GM12878 (cell line): ENCODE data around the gene LIN54. TPM values are rescaled to one million over a fixed set of nuclear protein-coding genes. Genes with fewer than 3 reads are reported as not detected.
A peak's percentile ranks its signal among the peaks of the same experiment; 100 is the strongest.

Experiments
- ATAC-seq: fragments of 200-7000 bp; cut with Tn5 transposase; 3 replicates; pipeline ENCODE4 v1.9.1; 2020; ENCODE audit warnings: mild to moderate bottlenecking, moderate library complexity
- BruUV-seq: library from RNA; stranded (reverse); fragments of 400-500 nt; replicated peaks from 2 replicates; lab custom pipeline; 2021; lab: Mats Ljungman, UMichigan
- CTCF ChIA-PET: fragments of 300-600 bp; sonication (Branson Sonifier 250); formaldehyde crosslinking; extraction: SDS; loops from one replicate; lab custom pipeline; 2021; ENCODE audit warnings: inconsistent platforms; lab: Yijun Ruan, JAX
- POLR2A ChIA-PET: fragments of 350-600 bp; formaldehyde crosslinking; extraction: SDS; loops from one replicate; lab custom pipeline; 2021; ENCODE audit warnings: inconsistent platforms; lab: Charles Lee
- RAD21 ChIA-PET: fragments of 300-600 bp; sonication (Branson Sonifier 250); formaldehyde crosslinking; loops from one replicate; lab custom pipeline; 2023; ENCODE audit warnings: antibody characterized with exemption; ENCODE audit not compliant: unreplicated experiment; lab: Charles Lee
- SMC1A ChIA-PET: fragments of 300-600 bp; sonication (Branson Sonifier 250); formaldehyde crosslinking; loops from one replicate; lab custom pipeline; 2023; ENCODE audit not compliant: unreplicated experiment, uncharacterized antibody; lab: Charles Lee
- DNase-seq: peaks from one replicate; pipeline ENCODE4 v3.0.0-alpha.2; 2011; ENCODE audit warnings: low read depth, low spot score
- FAIRE-seq: peaks from 3 replicates; lab custom pipeline; 2011; peaks lifted over from hg19 to GRCh38; lab: Jason Lieb, UNC
- H2AFZ ChIP-seq: 2 replicates; pipeline ENCODE4 v1.6.0; 2011; ENCODE audit warnings: low read depth, low read length, control low read depth; ENCODE audit not compliant: control insufficient read depth
- H3K27ac ChIP-seq: 2 replicates; pipeline ENCODE4 v1.5.1; 2011; ENCODE audit warnings: control low read depth; ENCODE audit not compliant: control insufficient read depth, insufficient read depth
- H3K27me3 ChIP-seq, 2 experiments: replicated peaks in 1 of 2; 2 replicates each; pipeline versions ENCODE4 v1.6.0 to v1.6.1; 2011; ENCODE audit warnings: low read length in 1 of 2; ENCODE audit not compliant: control insufficient read depth in 2 of 2, insufficient read depth in 2 of 2
- H3K36me3 ChIP-seq, 2 experiments: 2 replicates each; pipeline ENCODE4 v1.5.1; 2011; ENCODE audit warnings: low read length in 1 of 2; ENCODE audit not compliant: control insufficient read depth in 2 of 2, insufficient read depth in 2 of 2
- H3K4me1 ChIP-seq: 2 replicates; pipeline ENCODE4 v1.6.1; 2011; ENCODE audit warnings: mild to moderate bottlenecking, low read length, moderate library complexity, mixed read lengths; ENCODE audit not compliant: control insufficient read depth, insufficient read depth
- H3K4me2 ChIP-seq: 2 replicates; pipeline ENCODE4 v1.6.0; 2011; ENCODE audit warnings: control low read depth; ENCODE audit not compliant: control insufficient read depth, insufficient read depth
- H3K4me3 ChIP-seq: fragments of 200-600 bp; sonication (generic); 2 replicates; pipeline ENCODE4 v1.5.1; 2016
- H3K79me2 ChIP-seq: 2 replicates; pipeline ENCODE4 v1.6.0; 2011; ENCODE audit warnings: low read length; ENCODE audit not compliant: control insufficient read depth, insufficient read depth
- H3K9ac ChIP-seq: 2 replicates; pipeline ENCODE4 v1.8.0; 2011; ENCODE audit warnings: low read length, control low read depth, mixed read lengths; ENCODE audit not compliant: control insufficient read depth, insufficient read depth
- H3K9me3 ChIP-seq: replicated peaks from 3 replicates; pipeline ENCODE4 v1.5.1; 2011; ENCODE audit warnings: mild to moderate bottlenecking, low read length; ENCODE audit not compliant: control insufficient read depth, insufficient read depth
- H4K20me1 ChIP-seq: 2 replicates; pipeline ENCODE4 v1.6.0; 2011; ENCODE audit not compliant: control insufficient read depth, insufficient read depth
- BRCA1 ChIP-seq: IDR thresholded peaks from 2 replicates; pipeline ENCODE4 v1.6.1; 2011; ENCODE audit warnings: low read depth, low read length, improper control_type of control experiment
- CEBPB ChIP-seq, 2 experiments: fragments of 150-350 bp in 1 of 2; IDR thresholded peaks; 2 replicates each; pipeline ENCODE4 v1.6.1; 2012 to 2014; ENCODE audit warnings: low read depth in 2 of 2, low read length in 2 of 2, borderline replicate concordance in 1 of 2, inconsistent platforms in 1 of 2
- ETV6 ChIP-seq, 2 experiments: fragments of 450-650 bp in 1 of 2; IDR thresholded peaks in 1 of 2; conservative IDR thresholded peaks in 1 of 2; 2 replicates each; pipeline ENCODE4 v1.6.1; 2014; ENCODE audit warnings: antibody characterized with exemption in 1 of 2, borderline replicate concordance in 1 of 2, low read depth in 1 of 2, mild to moderate bottlenecking in 1 of 2, moderate library complexity in 1 of 2
- FOXM1 ChIP-seq: IDR thresholded peaks from 2 replicates; pipeline ENCODE4 v1.6.1; 2012; ENCODE audit warnings: low read depth, mild to moderate bottlenecking, inconsistent platforms, low read length, moderate library complexity
- IKZF1 ChIP-seq: fragments of 450-650 bp; conservative IDR thresholded peaks from 2 replicates; pipeline ENCODE4 v1.6.1; 2017; ENCODE audit warnings: antibody characterized with exemption, mild to moderate bottlenecking
- LARP7 ChIP-seq: fragments of 450-650 bp; IDR thresholded peaks from 2 replicates; pipeline ENCODE4 v1.6.1; 2017; ENCODE audit warnings: mild to moderate bottlenecking
- MEF2B ChIP-seq: fragments of 450-650 bp; IDR thresholded peaks from 2 replicates; pipeline ENCODE4 v1.6.1; 2018; ENCODE audit warnings: mild to moderate bottlenecking, moderate library complexity; ENCODE audit not compliant: partially characterized antibody, poor library complexity, severe bottlenecking
- NFYA ChIP-seq: IDR thresholded peaks from 2 replicates; pipeline ENCODE4 v1.6.1; 2011; ENCODE audit warnings: low read depth, mild to moderate bottlenecking, low read length, improper control_type of control experiment, borderline replicate concordance
- PML ChIP-seq: IDR thresholded peaks from 2 replicates; pipeline ENCODE4 v1.6.1; 2012; ENCODE audit warnings: low read length, inconsistent platforms
- RELB ChIP-seq: fragments of 450-650 bp; IDR thresholded peaks from 2 replicates; pipeline ENCODE4 v1.6.1; 2017; ENCODE audit warnings: low read depth, mild to moderate bottlenecking, moderate library complexity
- SREBF2 ChIP-seq: IDR thresholded peaks from 2 replicates; pipeline ENCODE4 v1.6.1; 2012; ENCODE audit warnings: mild to moderate bottlenecking, low read length
- STAT1 ChIP-seq: fragments of 450-650 bp; conservative IDR thresholded peaks from 2 replicates; pipeline ENCODE4 v1.6.1; 2014; ENCODE audit warnings: antibody characterized with exemption, mild to moderate bottlenecking
- TCF3 ChIP-seq: IDR thresholded peaks from 2 replicates; pipeline ENCODE4 v1.6.1; 2012; ENCODE audit warnings: low read depth, mild to moderate bottlenecking, low read length, borderline replicate concordance; ENCODE audit not compliant: insufficient read depth
- YY1 ChIP-seq: IDR thresholded peaks from 2 replicates; pipeline ENCODE4 v1.6.1; 2011; ENCODE audit warnings: low read depth, mild to moderate bottlenecking, low read length
- ZBTB33 ChIP-seq: fragments of 450-650 bp; IDR thresholded peaks from 2 replicates; pipeline ENCODE4 v1.6.1; 2017; ENCODE audit warnings: mild to moderate bottlenecking
- ZNF207 ChIP-seq: fragments of 450-650 bp; IDR thresholded peaks from 2 replicates; pipeline ENCODE4 v1.6.1; 2014; ENCODE audit warnings: antibody characterized with exemption, mild to moderate bottlenecking, borderline replicate concordance
- ZNF24 ChIP-seq: fragments of 450-650 bp; IDR thresholded peaks from 2 replicates; pipeline ENCODE4 v1.6.1; 2017; ENCODE audit warnings: antibody characterized with exemption, mild to moderate bottlenecking
- ZNF384 ChIP-seq: IDR thresholded peaks from 2 replicates; pipeline ENCODE4 v1.6.1; 2012; ENCODE audit warnings: low read depth, mild to moderate bottlenecking, low read length, improper control_type of control experiment, borderline replicate concordance
- WGBS: methylation state at CpG from one replicate; pipeline ENCODE4 v1.1.6; 2016; ENCODE audit warnings: low lambda C conversion rate; ENCODE audit not compliant: insufficient replicate concordance, insufficient coverage; ENCODE audit errors: missing lambda C conversion rate; 5-methylcytosine and 5-hydroxymethylcytosine counted together
- in situ Hi-C: fragments of 300-500 bp; cut with MboI; formaldehyde crosslinking; loops from 9 replicates; pipeline ENCODE4 v1.14.3; 2018; ENCODE audit warnings: mixed read lengths
- intact Hi-C: fragments of 100-400 bp; cut with micrococcal nuclease; formaldehyde crosslinking; loops from one replicate; pipeline ENCODE4 v1.14.2; 2022; ENCODE audit not compliant: unreplicated experiment
- polyA plus RNA-seq, 11 experiments: library from polyadenylated mRNA; depleted of rRNA in 4 of 11; unstranded in 6 of 11; stranded (reverse) in 5 of 11; fragments of >200 nt; fragmentation: Nextera tagmentation in 4 of 11; fragmentation: Illumina TruSeq in 1 of 11; extraction: Ambion mirVana in 4 of 11; extraction: Trizol in 1 of 11; gene quantifications; 1 replicate in 1 of 11; 2 replicates in 10 of 11; pipeline versions ENCODE4 v1.2.1 to v1.2.3, GENCODE V29; 2011 to 2016; ENCODE audit warnings: inconsistent platforms in 2 of 11, missing spikeins in 2 of 11, low read depth in 1 of 11
- total RNA-seq, 4 experiments: library from RNA; depleted of rRNA in 3 of 4; stranded (reverse); fragments of >200 nt in 3 of 4; fragmentation: Illumina TruSeq in 1 of 4; extraction: Trizol in 1 of 4; gene quantifications; 2 replicates each; pipeline versions ENCODE4 v1.2.1 to v1.2.3, GENCODE V29; 2013 to 2021

Gene LIN54
- total and polyA plus RNA-seq, 10 of the 15 experiments (the other 5 are each of a cell fraction or from before 2014, with no cell fraction given) = 1.5 to 20.4 (median 12.2) TPM

DNA sequence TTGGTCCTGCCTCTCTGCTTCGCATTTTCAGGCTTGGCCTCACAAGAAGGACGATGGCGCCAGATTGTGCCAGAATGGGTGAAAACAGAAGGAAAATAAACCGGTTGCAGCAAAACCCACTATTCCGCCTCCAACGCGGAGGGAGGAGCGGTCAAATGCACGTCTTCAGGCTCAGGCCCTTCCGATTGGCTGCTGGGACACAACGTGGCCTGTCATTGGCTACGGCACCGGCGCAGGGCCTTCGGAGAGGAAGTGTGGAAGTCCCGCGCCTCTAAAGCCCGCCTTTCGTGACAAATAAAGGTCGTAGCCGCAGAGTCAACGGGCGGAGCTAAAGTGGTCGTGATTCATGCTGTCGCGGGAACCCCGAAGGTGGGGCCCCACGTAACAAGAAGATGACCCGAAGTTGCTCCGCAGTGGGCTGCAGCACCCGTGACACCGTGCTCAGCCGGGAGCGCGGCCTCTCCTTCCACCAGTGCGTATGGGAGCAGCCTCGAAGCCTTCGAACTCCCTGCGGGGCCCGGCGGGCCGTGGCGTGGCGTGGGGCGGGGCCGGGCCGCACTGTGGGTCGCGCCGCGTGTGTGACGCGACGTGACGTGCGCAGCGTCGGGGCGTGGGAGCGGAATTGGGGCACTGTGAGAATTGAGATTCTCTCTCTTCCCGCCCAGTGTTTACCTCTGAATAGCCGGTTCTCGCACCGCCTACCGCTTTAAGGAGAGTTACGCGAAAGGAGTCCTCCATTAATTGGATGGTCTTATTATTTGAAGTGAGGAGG, 110.0 kb downstream of the LIN54 start, which contains the start of gene THAP9 (continued):
- TF ChIP-seq NFYA = peak; percentile 10; the same call in 1 of the 2 replicates
- TF ChIP-seq ZNF207 = peak; percentile 87
- peak; percentile 84 for TF ChIP-seq IKZF1
- no peak for TF ChIP-seq SREBF2
- no peak for TF ChIP-seq ZNF384
- TF ChIP-seq YY1 = peak; percentile 79
- TF ChIP-seq MEF2B = peak; percentile 54
- peak; percentile 62; the same call in 1 of the 2 replicates for TF ChIP-seq BRCA1
- 0 out of 4 replicates have a peak, but pooled peaks of 1 of the 2 experiments have one; percentile 26 for TF ChIP-seq CEBPB (IDR thresholded peaks at IDR 0.05; ENCODE audit: borderline replicate concordance in 1 of 2, low read depth in 2 of 2, low read length in 2 of 2)
- TF ChIP-seq LARP7 = peak; percentile 90
- peak; percentile 45; the same call in 1 of the 2 replicates for TF ChIP-seq TCF3

DNA sequence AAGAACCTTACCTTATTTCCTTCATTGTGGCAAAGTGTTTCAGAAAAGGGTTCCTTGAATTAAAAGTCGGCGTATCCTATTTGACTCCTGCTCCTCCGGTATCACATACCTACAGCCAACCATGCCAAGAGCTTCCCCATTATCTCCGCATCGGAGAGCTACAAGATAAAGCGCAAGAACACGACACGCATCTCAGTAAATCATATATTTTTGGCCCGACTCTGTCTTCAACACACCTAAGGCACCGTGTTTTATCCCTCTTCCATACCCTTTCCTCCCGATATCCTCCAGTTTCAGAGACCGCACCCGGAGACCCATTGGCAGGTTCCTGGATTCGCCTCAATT, 110.6 kb downstream of the LIN54 start:
- DNase-seq = peak; percentile 35
- POLR2A ChIA-PET = interaction anchor here (0.6 to 2.6 kb wide), 14 partner anchors 8 to 213 kb away, joined by 3 to 26 read pairs (median 4); partner anchors contain the start of genes COPS4, LIN54 and SEC31A
- peaks cover 0 to 6% of the 10 kb centered on the region in 2 experiments; a peak in 2 of 4 replicates for H3K36me3 ChIP-seq
- peak overlapping the region; percentile 86 for H3K4me3 ChIP-seq
- FAIRE-seq = no peak
- CTCF ChIA-PET = interaction anchor here (0.8 to 4.2 kb wide), 16 partner anchors 8 to 555 kb away, joined by 3 to 44 read pairs (median 4); partner anchors contain the start of genes COPS4, COQ2 and LIN54
- H2AFZ ChIP-seq = peak overlapping the region; percentile 81
- peaks cover 5% of the 10 kb centered on the region; the same call in 1 of the 2 replicates for H3K4me1 ChIP-seq
- H3K9ac ChIP-seq = peak overlapping the region; percentile 63
- SMC1A ChIA-PET = interaction anchor here (0.8 to 5.0 kb wide), 18 partner anchors 8 to 470 kb away, joined by 3 to 21 read pairs (median 4); partner anchors contain the start of genes COPS4, HNRNPDL and LIN54
- 0 out of 2 replicates have a peak overlapping the region, but pooled peaks have one; percentile 33 for H3K4me2 ChIP-seq
- peak; percentile 15 for ATAC-seq
- H3K9me3 ChIP-seq = no peaks in the 10 kb centered on the region
- BruUV-seq = TSS peak; percentile 74
- RAD21 ChIA-PET = interaction anchor here (0.6 to 2.9 kb wide), 16 partner anchors 10 to 384 kb away, joined by 3 to 38 read pairs (median 5); partner anchors contain the start of genes COPS4, COQ2, LIN54 and SCD5
- H3K27ac ChIP-seq = peak overlapping the region; percentile 87
- intact Hi-C loops (loop anchor here (1.0 to 5.0 kb wide), 4 partner anchors 9 to 382 kb away; partner anchors contain the start of genes COPS4, COQ2 and SEC31A), in situ Hi-C loops (no loop called here)
- no peaks in the 10 kb centered on the region for H4K20me1 ChIP-seq
- peaks cover 56% of the 10 kb centered on the region for H3K79me2 ChIP-seq
- no peaks in the 10 kb centered on the region for H3K27me3 ChIP-seq
- under 1% methylated on average over 14 of the region's 14 CpGs for WGBS
- peak; percentile 37; the same call in 1 of the 2 replicates for TF ChIP-seq LARP7
- 0 out of 2 replicates have a peak, but pooled peaks have one; percentile 16 for TF ChIP-seq FOXM1
- peak; percentile 81 for TF ChIP-seq RELB
- TF ChIP-seq ZBTB33 = peak; percentile 33; the same call in 1 of the 2 replicates
- TF ChIP-seq ZNF24 = 0 out of 2 replicates have a peak, but pooled peaks have one; percentile 37
- no peak for TF ChIP-seq PML
- peak; percentile 88; the same call in 1 of the 2 replicates for TF ChIP-seq STAT1
- peak in 1 of 2 experiments; percentile 1; a peak in 1 of 4 replicates for TF ChIP-seq ETV6 (conservative IDR thresholded peaks at IDR 0.05 in 1 of 2, IDR thresholded peaks at IDR 0.05 in 1 of 2; ENCODE audit: borderline replicate concordance in 1 of 2, low read depth in 1 of 2)
